Inflammatory macrophage (primary cell): Measurements from ENCODE around the gene JARID2.
A peak's percentile ranks its signal among the peaks of the same experiment; 100 is the strongest.

Source experiments
- DNase-seq, 2 donors: peaks; one replicate each; pipeline ENCODE4 v3.0.0-alpha.2; 2020 to 2022

The JARID2 gene

DNA sequence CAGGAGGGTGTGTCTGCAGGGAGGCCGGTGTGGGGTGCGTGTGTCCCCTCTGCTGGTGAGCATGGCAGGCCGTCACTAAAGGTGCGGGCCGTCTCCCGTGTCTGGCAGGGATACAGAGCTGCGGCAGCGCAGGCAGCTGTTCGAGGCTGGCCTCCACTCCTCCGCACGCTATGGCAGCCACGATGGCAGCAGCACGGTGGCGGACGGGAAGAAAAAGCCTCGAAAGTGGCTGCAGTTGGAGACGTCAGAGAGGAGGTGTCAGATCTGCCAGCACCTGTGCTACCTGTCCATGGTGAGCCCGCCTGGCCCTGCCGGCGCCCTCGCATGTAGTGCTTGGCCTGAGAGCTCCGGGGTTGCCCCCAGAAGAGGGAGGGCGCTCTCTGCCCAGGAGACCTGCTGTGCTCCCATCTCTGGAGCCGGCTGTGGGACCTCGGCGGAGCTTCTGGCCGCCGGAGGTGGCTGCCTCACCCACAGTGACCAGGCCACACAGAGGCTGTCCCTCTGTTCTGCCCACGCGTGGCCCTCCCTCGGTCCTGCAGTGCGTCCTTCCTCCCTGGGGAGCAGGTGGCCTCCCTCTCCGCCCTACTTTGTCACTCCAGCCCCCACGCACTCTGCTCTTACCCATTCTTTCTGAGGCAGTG lies 267.4 kb downstream of the JARID2 start:
- no peak for DNase-seq

DNA sequence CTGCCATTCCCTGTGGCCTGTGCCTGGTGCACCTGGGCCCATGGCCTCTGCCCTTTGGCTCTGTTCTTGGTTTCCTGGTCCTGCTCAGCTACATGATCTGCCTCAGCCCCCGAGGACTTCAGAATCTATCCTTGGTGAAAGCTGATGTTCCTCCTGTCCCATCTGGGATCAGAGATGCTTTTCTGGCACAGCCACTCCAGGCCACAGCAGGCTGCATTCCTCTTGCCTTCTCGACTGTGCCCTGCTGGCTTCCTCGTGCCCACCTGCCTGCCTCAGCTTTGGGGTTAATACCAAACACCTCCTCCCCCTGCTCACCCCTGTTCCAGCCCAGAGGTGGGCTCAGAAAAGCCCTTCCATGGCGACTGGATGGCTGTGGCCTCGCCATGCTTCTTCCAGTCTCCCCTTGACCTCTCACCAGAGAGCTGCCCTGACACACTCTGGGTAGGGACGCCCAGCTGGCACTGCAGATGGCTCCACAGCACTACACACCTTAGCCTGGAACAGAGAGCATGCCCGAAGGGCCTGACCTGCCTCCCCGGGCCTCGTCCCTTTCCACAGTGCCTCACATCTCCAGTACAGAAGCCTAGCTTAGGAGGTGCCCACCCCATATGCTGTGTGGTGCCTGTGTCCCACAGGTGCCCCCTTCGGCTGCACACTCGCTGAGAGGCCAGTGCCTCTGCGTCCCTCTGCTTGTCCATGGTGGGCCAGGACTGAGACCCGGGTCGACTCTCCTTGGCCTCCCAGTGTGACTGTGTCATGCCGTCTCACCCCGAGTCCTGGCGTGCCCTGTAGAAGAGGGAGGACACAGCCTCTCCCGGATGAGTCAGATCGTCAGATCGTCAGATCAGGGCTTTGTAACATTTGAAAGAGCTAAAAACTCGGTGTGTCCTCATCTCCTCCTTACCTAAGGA lies 268.2 kb downstream of the JARID2 start:
- DNase-seq: no peak

DNA sequence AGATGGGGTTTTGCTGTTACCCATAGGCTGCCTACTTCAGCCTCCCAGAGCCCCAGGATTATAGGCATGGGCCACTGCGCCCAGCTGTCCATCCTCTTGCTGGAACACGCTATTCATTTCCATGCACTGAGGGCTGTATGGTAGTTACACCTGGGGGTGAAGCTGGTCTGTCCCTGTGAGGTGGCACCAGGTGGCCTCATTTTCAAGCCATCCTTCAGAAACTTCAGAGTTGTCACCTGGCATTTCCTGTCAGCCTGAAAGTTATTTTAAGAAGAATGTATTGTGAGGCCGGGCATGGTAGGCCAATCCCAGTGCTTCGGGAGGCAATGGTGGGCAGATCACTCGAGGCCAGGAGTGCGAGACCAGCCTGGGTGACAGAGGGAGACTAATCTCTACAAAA lies 269.4 kb downstream of the JARID2 start:
- DNase-seq: no peak

DNA sequence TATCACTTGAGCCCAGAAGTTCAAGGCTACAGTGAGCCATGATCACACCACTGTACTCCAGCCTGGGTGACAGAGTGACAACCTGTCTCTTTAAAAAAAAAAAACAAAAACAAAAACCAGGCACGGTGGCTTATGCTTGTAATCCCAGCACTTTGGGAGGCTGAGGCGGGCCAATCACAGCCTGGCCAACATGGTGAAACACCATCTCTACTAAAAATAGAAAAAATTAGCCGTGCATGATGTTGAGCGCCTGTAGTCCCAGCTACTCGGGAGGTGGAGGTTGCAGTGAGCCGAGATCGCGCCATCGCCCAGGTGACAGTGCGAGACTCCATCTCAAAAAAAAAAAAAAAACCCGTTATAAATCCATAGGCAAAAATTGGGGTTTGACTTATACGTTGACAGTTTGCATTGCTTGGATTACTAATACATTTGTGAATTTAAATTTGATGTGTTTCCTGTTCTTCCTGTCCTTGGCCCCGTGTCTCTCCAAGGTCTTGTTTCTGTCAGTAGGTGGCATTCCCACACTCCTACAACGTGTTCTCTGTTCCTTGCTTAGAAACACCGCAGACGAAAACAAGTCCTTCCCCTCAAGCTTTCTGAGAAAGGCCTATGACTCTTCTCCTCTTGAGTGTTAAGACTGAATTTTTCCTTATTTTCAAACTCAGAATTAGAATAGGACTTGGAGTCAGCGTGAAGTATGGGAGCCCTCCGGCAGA lies 269.9 kb downstream of the JARID2 start:
- peak in 1 of 2 donors; percentile 32 for DNase-seq

DNA sequence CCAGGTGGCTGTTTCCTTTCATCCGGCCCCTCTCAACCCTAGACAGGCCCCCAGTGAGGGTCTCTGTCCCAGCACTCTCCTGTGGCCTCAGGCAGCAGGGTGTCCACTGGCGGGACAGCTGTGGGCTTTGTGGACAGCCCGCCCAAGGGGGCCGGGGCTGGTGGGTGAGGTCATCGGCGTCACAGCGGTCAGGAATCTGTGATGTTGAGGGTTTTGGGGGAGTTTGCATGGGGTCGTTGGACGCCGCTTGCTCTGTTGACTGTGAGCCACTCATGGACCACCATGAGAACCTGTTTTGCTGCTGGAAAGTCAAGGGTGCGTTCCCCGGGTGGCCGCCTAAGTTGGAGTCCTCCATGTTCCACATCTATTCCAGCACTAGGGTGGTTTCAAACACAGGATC lies 270.5 kb downstream of the JARID2 start:
- no peak for DNase-seq

DNA sequence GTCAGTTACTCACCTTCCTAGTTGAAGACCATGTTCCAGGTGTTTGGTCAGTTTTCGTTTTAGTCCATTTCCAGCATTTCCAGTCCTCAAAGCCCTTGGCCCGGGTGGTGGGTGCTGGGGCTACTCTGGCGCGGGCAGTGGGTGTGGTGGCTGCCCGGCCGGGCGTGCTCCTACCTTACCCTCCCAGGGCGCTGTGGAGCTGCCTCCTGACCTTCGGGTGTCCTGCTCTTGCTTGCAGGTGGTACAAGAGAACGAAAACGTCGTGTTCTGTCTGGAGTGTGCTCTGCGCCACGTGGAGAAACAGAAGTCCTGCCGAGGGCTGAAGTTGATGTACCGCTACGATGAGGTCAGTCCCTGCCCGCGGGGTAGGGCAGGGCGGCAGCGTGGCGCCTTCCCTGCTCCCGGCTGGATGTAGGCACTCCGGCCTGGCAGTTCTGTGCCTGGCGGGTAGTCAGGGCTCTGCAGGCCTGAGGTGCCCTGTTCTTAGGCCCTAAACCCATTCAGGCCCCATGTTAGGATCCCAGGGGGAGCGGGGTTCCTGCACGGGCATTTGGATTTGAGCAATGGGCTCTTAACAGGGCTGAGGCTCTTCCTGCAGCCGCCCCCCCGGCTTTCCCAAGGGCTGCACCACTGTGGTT lies 271.2 kb downstream of the JARID2 start:
- no peak for DNase-seq

DNA sequence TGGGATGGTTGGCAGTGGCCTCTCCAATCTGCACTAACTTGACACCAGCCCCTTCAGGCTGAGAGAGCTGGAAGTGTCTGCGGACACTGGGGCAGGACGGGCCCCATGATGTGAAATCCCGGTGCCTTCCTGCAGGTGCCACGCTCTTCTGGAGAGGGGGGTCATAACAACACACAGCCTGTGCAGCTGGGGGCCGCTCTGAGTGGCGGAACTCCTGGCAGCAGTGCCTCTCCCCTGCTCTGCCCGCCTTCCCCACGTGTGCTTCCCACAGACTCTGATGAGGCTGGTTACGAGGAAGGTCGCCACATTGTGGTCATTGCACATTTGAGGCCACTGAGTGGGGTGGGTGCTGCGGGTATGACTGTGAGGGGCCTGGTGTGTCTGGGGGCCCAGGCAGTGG lies 271.7 kb downstream of the JARID2 start:
- DNase-seq: no peak

DNA sequence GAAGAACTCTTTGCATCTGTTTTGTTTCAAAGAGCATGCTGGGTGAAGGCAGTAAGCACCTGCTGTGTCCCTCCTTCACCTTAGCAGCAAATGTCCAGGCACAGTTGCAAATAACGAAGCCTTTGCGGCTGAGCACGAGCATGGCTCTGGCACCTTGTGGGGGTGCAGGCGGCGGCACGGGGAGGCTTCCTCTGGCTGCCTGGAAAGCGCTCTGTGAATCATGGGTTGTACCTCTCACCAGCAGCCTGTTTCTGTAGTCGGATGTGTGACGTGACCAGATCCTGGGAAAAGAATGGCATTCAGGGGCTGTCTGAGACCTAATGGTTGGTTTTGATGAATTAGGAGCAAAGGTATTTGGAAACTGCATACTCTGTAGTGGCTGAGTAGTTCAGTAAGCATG lies 272.2 kb downstream of the JARID2 start:
- no peak for DNase-seq

DNA sequence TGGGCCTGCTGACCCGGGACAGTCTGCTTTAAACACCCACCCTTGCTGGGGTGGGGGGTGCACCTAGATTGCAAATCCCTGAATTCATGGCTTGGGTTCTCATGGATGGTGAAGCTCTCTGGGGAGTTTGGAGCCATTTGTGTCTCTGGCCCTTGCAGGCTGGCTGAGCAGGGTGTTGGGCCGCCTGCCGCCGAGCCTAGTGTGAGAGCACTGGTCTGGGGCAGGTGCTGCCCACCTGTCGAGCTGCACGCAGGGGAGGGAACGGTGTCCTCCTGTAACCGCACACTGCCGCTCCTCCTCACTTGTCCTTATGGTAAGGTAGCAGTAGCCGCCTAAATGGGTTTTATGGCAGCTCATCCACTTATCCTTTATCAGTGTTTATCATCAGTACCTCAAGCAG lies 273.0 kb downstream of the JARID2 start:
- DNase-seq: no peak

DNA sequence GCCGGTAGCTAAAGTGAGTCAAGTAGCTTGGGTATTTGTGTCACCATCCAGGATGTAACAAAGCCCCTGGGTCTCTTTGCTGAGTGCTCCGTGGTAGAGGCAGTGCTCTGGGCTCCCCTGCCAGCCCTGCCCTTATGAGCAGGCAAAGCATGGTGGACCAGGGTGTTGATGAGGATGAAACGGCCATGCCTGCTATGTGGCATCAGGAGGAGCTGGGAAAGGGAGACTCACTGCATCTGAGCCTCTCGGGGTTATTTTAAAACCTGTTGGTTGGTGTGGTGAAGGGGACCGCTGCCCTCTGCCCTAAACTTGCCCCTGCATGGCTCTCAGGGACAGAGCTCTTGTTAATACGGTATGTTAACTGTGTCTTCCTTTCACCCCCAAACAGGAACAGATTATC lies 273.8 kb downstream of the JARID2 start:
- no peak for DNase-seq

DNA sequence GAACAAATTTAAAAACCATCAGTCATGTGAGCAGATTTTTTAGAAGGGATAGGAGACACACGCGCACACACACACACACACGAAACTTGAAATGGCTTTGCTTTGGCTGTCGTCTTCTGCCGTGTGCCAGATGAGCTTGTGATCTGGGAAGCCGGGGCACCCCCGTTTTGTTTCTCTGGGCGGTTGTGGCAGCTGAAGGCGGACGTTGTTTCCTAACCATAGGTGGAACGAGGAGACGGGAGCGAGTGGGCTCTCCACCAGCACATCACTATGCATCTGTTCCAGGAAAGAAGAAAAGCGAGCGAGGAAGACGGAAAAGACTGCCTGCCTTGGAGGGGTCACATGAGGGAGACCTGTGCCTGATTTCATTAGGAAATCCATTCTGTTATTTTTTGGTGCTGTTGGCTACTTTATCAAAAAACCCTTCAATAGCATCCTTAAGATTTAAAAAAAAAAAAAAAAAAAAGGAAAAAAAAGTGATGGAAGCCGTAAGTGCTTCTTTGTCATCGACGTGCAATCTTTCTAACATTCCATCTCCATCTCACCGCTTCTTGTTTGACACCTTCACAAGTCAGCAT lies 274.8 kb downstream of the JARID2 start:
- no peak for DNase-seq

DNA sequence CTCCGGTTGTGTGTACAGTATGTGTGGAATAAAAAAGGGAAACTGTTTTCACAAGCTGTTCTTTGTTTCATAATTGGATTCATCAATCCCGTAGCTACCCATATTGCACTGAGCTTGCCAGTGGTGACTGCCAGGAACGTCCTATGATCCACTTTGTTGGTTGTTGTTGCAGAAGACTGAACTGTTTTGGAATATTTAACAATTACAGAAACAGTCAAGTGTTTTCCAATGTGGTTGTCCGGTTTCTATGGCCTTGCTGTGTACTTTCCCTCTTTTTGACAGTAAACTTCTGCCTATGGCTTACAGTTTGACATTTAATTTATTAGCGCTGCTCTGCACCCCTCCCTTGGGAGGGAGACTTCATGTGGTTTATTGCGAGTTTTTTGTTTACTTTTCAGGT lies 275.7 kb downstream of the JARID2 start:
- DNase-seq: no peak

DNA sequence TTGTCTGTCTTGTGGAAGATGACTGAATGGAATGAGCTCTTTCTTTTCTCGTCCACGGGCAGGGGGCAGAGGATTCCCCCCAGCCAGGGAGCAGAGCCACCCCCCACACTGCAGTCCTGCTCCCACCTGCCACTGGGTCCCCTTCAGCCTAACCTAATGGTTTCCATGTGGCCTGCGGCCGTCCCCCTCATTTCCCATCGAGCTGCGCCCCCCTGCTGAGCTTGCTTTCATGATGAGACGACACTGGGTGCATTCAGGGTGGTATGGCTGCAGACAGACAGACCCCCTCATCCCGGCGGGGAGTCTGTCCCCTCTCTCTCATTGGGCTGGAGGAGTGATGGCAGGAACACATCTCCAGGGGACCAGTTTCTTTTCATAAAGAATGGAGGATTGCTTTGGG lies 276.2 kb downstream of the JARID2 start:
- DNase-seq: no peak

DNA sequence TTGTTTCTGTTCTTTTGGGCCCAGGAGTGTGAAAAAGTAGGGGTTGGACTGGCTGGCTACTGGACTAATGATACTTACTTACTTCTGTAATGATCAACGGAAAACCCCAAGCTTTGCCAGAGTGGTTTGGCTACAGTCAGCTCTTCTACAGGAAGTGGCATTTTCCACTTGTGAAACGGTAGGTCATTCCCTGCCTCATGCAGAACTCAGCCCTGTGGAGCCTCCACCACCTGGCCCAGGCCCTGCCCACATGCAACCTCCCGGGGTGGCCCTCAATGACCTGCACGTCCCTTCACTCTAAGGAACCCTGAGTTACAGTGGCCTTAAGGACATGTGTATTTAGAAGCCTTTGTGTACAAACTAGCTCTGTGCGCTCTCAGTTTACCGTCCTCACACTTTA lies 276.6 kb downstream of the JARID2 start:
- peak; percentile 15 to 20 for DNase-seq

DNA sequence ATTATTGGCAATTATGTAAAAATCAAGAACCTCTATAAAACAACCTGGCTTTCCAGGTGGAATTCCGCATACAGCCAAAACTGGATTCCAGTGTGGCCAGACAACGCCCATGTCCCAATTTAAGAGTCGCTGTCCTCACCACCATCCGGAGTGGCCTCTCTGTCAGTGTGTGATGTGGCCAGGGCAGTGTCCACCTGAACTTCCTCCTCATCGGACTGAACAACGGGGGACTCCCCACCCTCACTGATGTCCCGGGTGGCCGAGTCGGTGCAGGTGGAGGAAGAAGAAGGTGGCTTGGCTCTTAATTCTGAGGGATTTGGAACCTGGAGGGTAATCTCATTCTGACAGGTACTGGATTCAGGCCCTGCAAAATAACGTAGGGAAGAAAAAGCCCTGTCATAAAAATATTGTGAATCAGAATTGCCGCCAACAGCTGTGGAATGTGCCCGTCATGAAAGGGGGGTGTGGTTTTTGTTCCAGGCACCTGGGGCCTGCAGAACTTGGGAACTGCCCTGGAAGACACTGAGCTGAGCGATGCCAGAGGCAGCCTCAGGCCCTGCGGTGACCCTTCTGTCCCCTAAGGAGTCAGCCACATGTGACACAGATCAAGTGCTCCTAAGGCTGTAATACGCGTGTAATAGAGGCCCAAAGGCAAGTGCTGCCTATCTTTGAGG lies 277.1 kb downstream of the JARID2 start:
- DNase-seq: no peak

DNA sequence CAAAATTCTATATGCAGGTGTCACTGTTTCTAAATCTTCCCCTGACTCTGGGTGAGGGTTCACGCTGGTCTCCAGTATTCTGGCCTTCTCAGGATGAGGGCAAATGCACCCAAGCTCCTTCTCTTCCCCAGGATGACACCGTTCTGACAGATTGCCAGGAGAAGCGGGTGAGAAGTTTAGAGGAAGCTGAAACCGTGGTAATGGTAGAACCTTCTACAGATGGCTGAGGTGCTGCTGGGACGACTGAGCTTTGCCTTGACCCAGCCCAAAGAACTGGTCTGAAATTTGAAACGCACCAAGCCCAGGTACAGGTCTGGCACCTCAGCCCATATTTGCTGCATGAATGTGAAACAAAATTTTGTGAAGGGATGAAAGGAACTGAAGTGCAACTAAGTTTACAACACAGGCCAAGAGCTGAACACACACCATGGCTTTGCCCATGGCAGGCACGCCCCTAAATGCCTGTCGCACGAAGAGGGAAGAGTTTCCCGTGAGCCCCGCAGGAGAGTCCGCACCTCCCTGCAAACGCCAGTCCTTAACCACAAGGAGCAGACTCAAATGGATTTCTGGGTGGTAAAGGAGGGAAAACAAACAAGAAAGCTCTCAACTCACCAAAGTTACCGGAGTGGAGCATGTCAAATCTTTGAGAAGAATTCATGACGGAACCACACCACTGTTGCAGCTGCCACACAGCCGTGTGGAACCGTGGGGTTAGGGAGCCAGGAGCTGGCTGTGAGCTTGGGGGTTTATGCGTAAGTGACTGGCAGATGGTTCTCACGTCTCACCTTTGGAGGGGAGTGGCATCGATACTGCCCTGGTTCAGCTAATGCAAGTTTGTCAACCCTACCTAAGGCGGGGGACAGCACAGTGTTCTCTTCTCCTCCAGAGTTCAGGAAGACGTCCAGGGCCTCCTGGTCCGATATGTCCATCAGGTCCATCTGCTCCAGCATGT lies 278.1 kb downstream of the JARID2 start:
- DNase-seq: no peak

DNA sequence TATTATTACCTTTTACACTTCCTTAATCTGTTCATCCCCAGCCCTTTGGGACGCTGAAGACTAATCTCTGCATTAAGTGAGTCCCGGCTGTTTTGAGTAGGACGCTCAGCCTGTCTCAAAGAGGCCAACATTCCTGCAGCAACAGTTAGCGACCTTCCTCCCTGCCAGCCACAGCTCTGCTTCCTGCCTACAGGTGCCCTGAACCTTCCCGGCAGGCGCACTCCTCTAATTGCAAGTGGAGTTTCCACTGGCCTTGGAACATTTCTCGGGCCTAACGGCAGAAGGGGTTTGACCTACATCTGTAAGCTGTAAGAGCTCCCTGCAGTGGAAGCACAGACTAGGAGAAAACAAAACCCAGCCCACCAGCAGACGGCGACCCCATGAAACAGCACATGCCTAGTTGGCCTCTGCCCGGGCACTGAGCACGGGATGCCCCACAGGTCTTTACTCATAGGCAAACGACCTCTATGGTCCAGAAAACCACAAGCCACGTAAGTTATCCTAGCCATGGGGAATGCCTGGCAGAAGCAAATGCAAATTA lies 279.1 kb downstream of the JARID2 start:
- no peak for DNase-seq

DNA sequence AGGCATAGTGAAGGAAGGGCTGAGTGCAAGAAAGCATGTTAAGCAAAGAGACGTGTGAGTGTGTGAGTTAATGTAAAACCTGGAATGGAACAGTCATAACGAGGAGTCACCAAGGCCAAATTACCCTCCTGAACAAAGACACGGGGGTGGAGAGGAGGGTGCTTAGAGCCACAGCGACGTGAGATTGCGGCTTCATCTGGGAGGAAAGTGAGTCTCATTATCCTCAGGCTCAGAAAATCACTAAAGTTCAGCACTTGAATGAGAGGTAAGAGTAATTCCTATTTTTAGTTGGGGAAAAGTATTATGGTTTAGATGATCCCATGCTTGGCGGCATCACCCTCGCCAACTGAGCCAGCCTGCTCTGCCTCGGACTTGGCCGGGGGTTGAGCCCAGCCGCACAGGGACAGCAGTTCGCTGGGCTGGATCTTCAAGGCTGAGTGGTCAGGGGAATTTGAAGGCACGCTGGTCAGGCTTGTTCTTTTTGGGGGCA lies 280.4 kb downstream of the JARID2 start:
- DNase-seq: no peak

DNA sequence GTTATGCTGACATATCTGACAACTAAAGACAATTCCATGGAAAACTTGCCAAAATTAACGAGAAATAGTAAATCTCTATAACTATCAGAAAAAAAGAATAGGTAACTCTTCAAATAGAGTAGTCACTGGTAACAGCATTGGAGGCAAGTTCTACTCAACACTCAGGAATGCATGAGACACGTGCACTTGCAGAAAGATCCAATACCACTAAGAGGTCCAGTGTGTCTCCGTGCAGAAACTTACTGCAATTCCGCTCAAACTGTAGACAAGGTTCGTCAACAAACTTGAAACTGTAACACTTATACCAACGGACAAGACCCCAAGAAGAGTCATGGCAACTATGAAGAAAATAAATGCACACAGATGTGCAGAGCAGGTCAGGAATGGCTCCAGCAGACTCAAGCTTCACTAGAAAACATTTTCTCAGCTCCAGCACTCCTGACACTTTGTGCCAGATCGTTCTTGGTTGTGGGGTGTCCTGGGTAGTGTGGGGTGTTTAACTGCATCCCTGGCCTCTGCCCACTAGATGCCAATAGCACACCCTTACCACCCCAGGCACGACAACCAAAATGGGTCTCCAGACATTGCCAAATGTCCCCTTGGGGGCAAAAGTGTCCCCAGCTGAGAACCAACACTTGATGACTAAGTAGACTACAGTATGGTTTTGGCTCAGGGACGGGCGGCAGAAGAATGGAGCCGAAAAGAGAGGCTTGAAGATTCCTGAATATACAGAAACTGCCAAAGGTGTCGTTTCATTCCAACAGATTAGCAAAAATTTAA lies 282.2 kb downstream of the JARID2 start:
- DNase-seq: no peak

DNA sequence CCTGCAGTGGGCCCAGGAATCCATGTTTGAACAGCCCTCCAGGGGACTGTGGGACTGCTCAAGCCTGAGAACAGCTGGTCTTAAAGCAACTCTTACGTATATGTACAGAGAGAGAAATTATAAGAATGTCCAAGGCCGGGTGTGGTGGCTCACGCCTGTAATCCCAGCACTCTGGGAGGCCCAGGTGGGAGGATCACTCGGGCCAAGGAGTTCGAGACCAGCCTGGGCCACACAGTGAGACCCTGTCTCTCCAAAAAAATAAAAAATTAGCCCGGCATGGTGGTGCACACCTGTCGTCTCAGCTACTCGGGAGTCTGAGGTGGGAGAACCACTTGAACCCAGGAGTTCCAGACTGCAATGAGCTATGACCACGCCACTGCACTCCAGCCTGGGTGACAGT lies 283.0 kb downstream of the JARID2 start:
- no peak for DNase-seq
